Endothelial cell of umbilical vein (primary cell): Measurements from ENCODE around the gene PDPN. TPM values are rescaled to one million over a fixed set of nuclear protein-coding genes. Genes with fewer than 3 reads are reported as not detected.

Experiments
- BruUV-seq: library from RNA; stranded (reverse); fragments of 400-500 nt; replicated peaks from 2 replicates; lab custom pipeline; 2021; lab: Mats Ljungman, UMichigan
- CTCF ChIA-PET: fragments of 300-600, 350-600 bp; sonication (Branson Sonifier 250); formaldehyde crosslinking; loops from one replicate; lab custom pipeline; 2021; ENCODE audit warnings: antibody characterized with exemption, inconsistent platforms; lab: Charles Lee
- POLR2A ChIA-PET: fragments of 300-600, 350-600 bp; sonication (Branson Sonifier 250); formaldehyde crosslinking; loops from one replicate; lab custom pipeline; 2021; ENCODE audit warnings: antibody characterized with exemption, inconsistent platforms; lab: Charles Lee
- DNase-seq: peaks from one replicate; pipeline ENCODE4 v3.0.0-alpha.2; 2011; ENCODE audit warnings: low read depth, low spot score
- FAIRE-seq: peaks from 2 replicates; lab custom pipeline; 2011; peaks lifted over from hg19 to GRCh38; lab: Jason Lieb, UNC
- H2AFZ ChIP-seq: 2 replicates; pipeline ENCODE4 v1.6.0; 2012; ENCODE audit warnings: low read depth, low read length, control low read depth, inconsistent platforms
- H3K27ac ChIP-seq: 2 replicates; pipeline ENCODE4 v1.5.1; 2011; ENCODE audit warnings: low read depth, mild to moderate bottlenecking, control low read depth, low read length, moderate library complexity; ENCODE audit not compliant: insufficient read depth
- H3K27me3 ChIP-seq, 2 experiments: 2 replicates each; pipeline versions ENCODE4 v1.6.0 to v1.6.1; 2011; ENCODE audit warnings: low read length in 2 of 2, mixed read lengths in 1 of 2; ENCODE audit not compliant: control insufficient read depth in 2 of 2, insufficient read depth in 2 of 2
- H3K36me3 ChIP-seq, 2 experiments: 2 replicates in 1 of 2; 3 replicates in 1 of 2; pipeline ENCODE4 v1.5.1; 2011; ENCODE audit warnings: low read length in 2 of 2, mild to moderate bottlenecking in 1 of 2, moderate library complexity in 1 of 2; ENCODE audit not compliant: control insufficient read depth in 2 of 2, insufficient read depth in 2 of 2; ENCODE audit errors: extremely low read depth in 1 of 2
- H3K4me1 ChIP-seq: 3 replicates; pipeline ENCODE4 v1.5.1; 2011; ENCODE audit warnings: mild to moderate bottlenecking, low read length; ENCODE audit not compliant: control insufficient read depth, insufficient read depth; ENCODE audit errors: extremely low read depth
- H3K4me2 ChIP-seq: 2 replicates; pipeline ENCODE4 v1.6.1; 2011; ENCODE audit warnings: low read length, control low read depth, mixed read lengths; ENCODE audit not compliant: insufficient read depth
- H3K4me3 ChIP-seq, 3 experiments: fragments of 200-600 bp in 1 of 3; sonication (generic), shearing (Covaris generic) in 1 of 3; replicated peaks in 1 of 3; 2 replicates each; pipeline ENCODE4 v1.5.1; 2011 to 2016; ENCODE audit warnings: control low read depth in 3 of 3, low read length in 3 of 3, mild to moderate bottlenecking in 2 of 3, inconsistent platforms in 1 of 3, low read depth in 1 of 3, moderate library complexity in 1 of 3; ENCODE audit not compliant: insufficient read depth in 1 of 3
- H3K79me2 ChIP-seq: 2 replicates; pipeline ENCODE4 v1.6.0; 2012; ENCODE audit warnings: low read length, inconsistent platforms; ENCODE audit not compliant: control insufficient read depth, insufficient read depth
- H3K9ac ChIP-seq: replicated peaks from 2 replicates; pipeline ENCODE3; 2011; ENCODE audit warnings: low read length, control low read depth; ENCODE audit not compliant: insufficient read depth; ENCODE audit errors: extremely low read depth
- H3K9me1 ChIP-seq: replicated peaks from 3 replicates; pipeline ENCODE4 v1.6.0; 2011; ENCODE audit warnings: mild to moderate bottlenecking, low read length; ENCODE audit not compliant: control insufficient read depth, insufficient read depth; ENCODE audit errors: extremely low read depth
- H3K9me3 ChIP-seq: replicated peaks from 2 replicates; pipeline ENCODE4 v1.5.1; 2012; ENCODE audit warnings: low read length, inconsistent platforms; ENCODE audit not compliant: control insufficient read depth, insufficient read depth
- H4K20me1 ChIP-seq: replicated peaks from 2 replicates; pipeline ENCODE3; 2011; ENCODE audit warnings: mild to moderate bottlenecking, low read length; ENCODE audit not compliant: control insufficient read depth, insufficient read depth; ENCODE audit errors: extremely low read depth
- CTCF ChIP-seq, 2 donors: IDR thresholded peaks; 1 replicate in 1 of 2; 2 replicates in 1 of 2; pipeline ENCODE4 v1.5.1; 2011; ENCODE audit warnings: low read length in 2 of 2, mild to moderate bottlenecking in 2 of 2, moderate library complexity in 2 of 2, control low read depth in 1 of 2, inconsistent platforms in 1 of 2, low read depth in 1 of 2; ENCODE audit not compliant: insufficient read depth in 1 of 2; ENCODE audit errors: extremely low read depth in 1 of 2
- EZH2 ChIP-seq: IDR thresholded peaks from 2 replicates; pipeline ENCODE4 v1.6.1; 2012; ENCODE audit warnings: borderline replicate concordance, low read depth, mild to moderate bottlenecking, moderate library complexity, low read length, inconsistent platforms; ENCODE audit not compliant: severe bottlenecking
- FOS ChIP-seq: IDR thresholded peaks from 2 replicates; pipeline ENCODE4 v1.6.1; 2011; ENCODE audit warnings: mild to moderate bottlenecking, low read length, moderate library complexity, borderline replicate concordance; ENCODE audit not compliant: insufficient read depth
- GATA2 ChIP-seq: IDR thresholded peaks from 2 replicates; pipeline ENCODE4 v1.7.0; 2011; ENCODE audit warnings: low read depth, mild to moderate bottlenecking, moderate library complexity, mixed read lengths, low read length; ENCODE audit not compliant: insufficient read length, insufficient read depth
- JUN ChIP-seq: IDR thresholded peaks from 2 replicates; pipeline ENCODE4 v1.6.1; 2011; ENCODE audit warnings: borderline replicate concordance, low read depth; ENCODE audit not compliant: insufficient read length, insufficient read depth
- MAX ChIP-seq: IDR thresholded peaks from 2 replicates; pipeline ENCODE4 v1.6.1; 2011; ENCODE audit not compliant: insufficient read depth, insufficient read length
- MYC ChIP-seq: IDR thresholded peaks from one replicate; pipeline ENCODE4 v1.6.1; 2011; ENCODE audit warnings: mild to moderate bottlenecking, low read depth, low read length
- POLR2A ChIP-seq: IDR thresholded peaks from 2 replicates; pipeline ENCODE4 v1.6.1; 2012; ENCODE audit warnings: low read depth, mild to moderate bottlenecking, control low read depth, low read length
- POLR2AphosphoS5 ChIP-seq: IDR thresholded peaks from 2 replicates; pipeline ENCODE4 v1.6.1; 2012; ENCODE audit warnings: low read depth, mild to moderate bottlenecking, control low read depth, low read length, moderate library complexity; ENCODE audit not compliant: insufficient read depth
- dilution Hi-C: fragments of 300-500 bp; cut with MboI; formaldehyde crosslinking; loops from one replicate; pipeline ENCODE4 v1.15.0; 2019; ENCODE audit warnings: low sequenced_read_pairs; ENCODE audit not compliant: extremely low pct_ligation_motif_present
- intact Hi-C: fragments of 100-400 bp; cut with micrococcal nuclease; formaldehyde crosslinking; loops from one replicate; pipeline ENCODE4 v1.10.0; 2022
- polyA plus RNA-seq, 4 experiments: library from polyadenylated mRNA; depleted of rRNA in 3 of 4; stranded (reverse) in 3 of 4; unstranded in 1 of 4; fragments of >200 nt; gene quantifications; 2 replicates each; pipeline versions ENCODE4 v1.2.1 to v1.2.3, GENCODE V29; 2011 to 2012; ENCODE audit warnings: missing spikeins in 1 of 4
- total RNA-seq: library from RNA; stranded (reverse); gene quantifications from 2 replicates; pipeline ENCODE4 v1.2.3, GENCODE V29; 2021

Gene PDPN
- total and polyA plus RNA-seq, 2 donors (not counting 3 experiments of a cell fraction or from before 2014, with no cell fraction given), result not detected

- Histone ChIP-seq H4K20me1 (no peaks in the 10 kb centered on the region), H3K79me2 (no peaks in the 10 kb centered on the region), H3K9ac (no peak overlapping the region), H3K27ac (no peak overlapping the region), H2AFZ (no peak overlapping the region), H3K9me3 (peaks cover 3% of the 10 kb centered on the region), H3K4me3 (no peak overlapping the region), H3K36me3 (no peaks in the 10 kb centered on the region), H3K4me1 (no peaks in the 10 kb centered on the region), H3K27me3 (no peaks in the 10 kb centered on the region), H3K4me2 (no peak overlapping the region), H3K9me1 (no peaks in the 10 kb centered on the region)
- FAIRE-seq (no peak), DNase-seq (no peak)
- ChIA-PET POLR2A (no interaction called here), CTCF (no interaction called here)
- dilution Hi-C loops (no loop called here), intact Hi-C loops (no loop called here)
- no TSS peak for BruUV-seq
- TF ChIP-seq FOS (no peak), JUN (no peak), EZH2 (no peak), GATA2 (no peak), MYC (no peak), POLR2AphosphoS5 (no peak), CTCF (IDR thresholded peaks at IDR 0.05; ENCODE audit: extremely low read depth in 1 of 2, insufficient read depth in 1 of 2, low read depth in 1 of 2, low read length in 2 of 2) (no peak), POLR2A (no peak), MAX (no peak)
Observed at GRCh38 chr1:13617108-13617507, 33.5 kb downstream of the PDPN start.
